Measurements from ENCODE around the gene AP4B1. TPM values are rescaled to one million over a fixed set of nuclear protein-coding genes. Genes with fewer than 3 reads are reported as not detected.

The AP4B1 gene
- total and polyA plus RNA-seq, 3 donors from 2014 or later = 23.4 to 49.6 (median 28.2) TPM

- intact Hi-C loops (cut with DNase I; ENCODE audit: low total_unique reads) = no loop called here
- no peak for TF ChIP-seq CTCF (IDR thresholded peaks at IDR 0.05)
- no peak for TF ChIP-seq POLR2A (IDR thresholded peaks at IDR 0.05)
Measured at GRCh38 chr1:113887402-113888175, 17.0 kb downstream of the AP4B1 start, which contains the start of gene BCL2L15. TSS of gene BCL2L15 (minus strand) at chr1:113887581. CDS start at chr1:113887375, 206 bp downstream.

DNA sequence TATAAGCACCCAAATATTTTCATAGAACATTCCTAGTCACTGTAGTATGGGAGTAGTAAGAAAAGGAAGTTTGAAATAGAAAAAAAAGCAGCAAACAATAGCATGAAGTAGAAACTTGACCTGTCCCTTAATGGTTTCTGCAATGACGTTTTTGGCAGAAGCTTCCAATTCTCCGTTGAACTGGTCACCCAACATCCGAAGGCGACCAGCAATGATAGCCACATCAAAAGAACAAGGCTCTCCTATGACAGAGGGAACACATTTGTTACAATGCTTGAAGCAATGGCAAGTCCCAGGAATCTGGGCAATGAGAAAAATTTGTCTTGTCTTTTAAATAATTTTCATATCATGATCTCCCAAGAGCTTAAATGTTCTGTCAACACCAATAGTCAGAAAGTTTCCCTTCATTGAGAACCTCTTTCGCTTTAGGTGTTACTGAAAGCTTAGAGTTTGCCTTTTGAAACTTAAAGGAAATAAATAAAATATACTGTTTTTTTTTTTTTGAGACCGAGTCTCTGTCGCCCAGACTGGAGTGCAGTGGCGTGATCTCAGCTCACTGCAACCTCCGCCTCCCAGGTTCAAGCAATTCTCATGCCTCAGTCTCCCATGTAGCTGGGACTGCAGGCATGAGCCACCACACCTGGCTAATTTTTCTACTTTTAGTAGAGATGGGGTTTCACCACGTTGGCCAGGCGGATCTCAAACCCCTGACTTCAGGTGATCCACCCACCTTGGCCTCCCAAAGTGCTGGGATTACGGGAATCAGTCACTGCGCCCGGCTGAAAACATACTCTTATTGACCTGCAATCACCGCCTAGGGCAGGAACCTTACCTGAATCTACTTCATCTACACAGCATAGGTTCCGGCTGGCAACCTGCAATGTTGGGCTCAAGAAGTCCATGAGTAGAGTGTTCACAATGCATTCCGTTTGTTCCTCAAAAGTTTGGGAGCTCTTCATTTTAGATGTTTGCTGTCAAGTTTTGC lies 17.9 kb downstream of the AP4B1 start:
- DNase-seq = no peak
- Histone ChIP-seq H3K27ac (no peak overlapping the region), H3K4me1 (no peaks in the 10 kb centered on the region), H3K27me3 (no peaks in the 10 kb centered on the region), H3K36me3 (ENCODE audit: low read depth, missing control alignments) (no peaks in the 10 kb centered on the region), H3K4me3 (no peak overlapping the region), H3K9me3 (no peaks in the 10 kb centered on the region)
- no peak for TF ChIP-seq POLR2A (IDR thresholded peaks at IDR 0.05)
- no peak for TF ChIP-seq CTCF (IDR thresholded peaks at IDR 0.05)
- 87 to 90% methylated on average over 17 of the region's 17 CpGs for WGBS, 2 donors
- intact Hi-C loops (cut with DNase I; ENCODE audit: low total_unique reads) = no loop called here

More at GRCh38 chr1:113887402-113888175, 17.0 kb downstream of the AP4B1 start, which contains the start of gene BCL2L15:
- 81 to 85% methylated on average over 6 of the region's 6 CpGs for WGBS, 2 donors
- no peak within 1 kb of the TSS for H3K4me3 ChIP-seq
- no peak within 1 kb of the TSS for H3K27ac ChIP-seq
- H3K4me1 ChIP-seq = no peaks in the 10 kb centered on the region
- H3K36me3 ChIP-seq (ENCODE audit: low read depth, missing control alignments) = no peaks in the 10 kb centered on the region
- DNase-seq = no peak
- H3K27me3 ChIP-seq = no peaks in the 10 kb centered on the region
- no peaks in the 10 kb centered on the region for H3K9me3 ChIP-seq

DNA sequence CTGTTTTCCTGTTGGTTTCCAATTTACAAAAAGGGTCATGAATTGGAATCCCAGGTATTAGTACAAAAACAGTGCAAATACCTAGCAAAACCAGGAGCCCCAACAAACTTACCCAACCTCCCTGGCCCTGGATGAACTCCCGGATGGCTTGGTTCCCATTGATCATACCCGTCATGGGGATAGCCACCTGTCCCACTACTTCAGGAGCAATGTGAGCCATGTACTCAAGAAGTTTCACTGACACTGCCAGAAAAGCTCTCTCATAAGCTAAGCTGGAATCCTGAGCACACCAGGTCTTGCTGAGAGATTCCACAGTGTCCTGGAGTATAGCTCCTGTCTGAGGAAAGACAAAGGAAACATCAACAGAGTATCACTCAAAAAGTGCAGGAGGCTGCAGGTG lies 22.9 kb downstream of the AP4B1 start:
- H3K27ac ChIP-seq = no peak overlapping the region
- no peaks in the 10 kb centered on the region for H3K9me3 ChIP-seq
- H3K4me3 ChIP-seq = no peak overlapping the region
- intact Hi-C loops (cut with DNase I; ENCODE audit: low total_unique reads) = no loop called here
- H3K27me3 ChIP-seq = no peaks in the 10 kb centered on the region
- no peaks in the 10 kb centered on the region for H3K36me3 ChIP-seq (ENCODE audit: low read depth, missing control alignments)
- no peak for DNase-seq
- no peaks in the 10 kb centered on the region for H3K4me1 ChIP-seq
- WGBS, 2 donors = 92 to 100% methylated on average over 2 of the region's 2 CpGs
- TF ChIP-seq CTCF (IDR thresholded peaks at IDR 0.05) = no peak
- no peak for TF ChIP-seq POLR2A (IDR thresholded peaks at IDR 0.05)

DNA sequence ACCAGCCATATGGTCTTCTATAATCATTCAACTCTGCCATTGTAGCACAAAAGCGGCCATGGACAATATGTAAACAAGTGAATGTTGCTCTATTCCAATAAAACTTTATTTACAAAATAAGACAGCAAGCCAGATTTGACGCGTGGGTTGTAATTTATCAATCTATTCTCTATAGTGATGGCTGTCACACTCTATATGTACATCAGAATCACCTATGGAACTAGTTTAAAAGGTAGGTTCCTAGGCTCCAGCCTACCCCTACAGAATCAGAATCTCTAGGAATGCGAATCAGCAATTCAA lies 24.9 kb downstream of the AP4B1 start:
- Histone ChIP-seq H3K27ac (no peak overlapping the region), H3K4me1 (no peaks in the 10 kb centered on the region), H3K36me3 (ENCODE audit: low read depth, missing control alignments) (no peaks in the 10 kb centered on the region), H3K9me3 (no peaks in the 10 kb centered on the region), H3K27me3 (no peaks in the 10 kb centered on the region), H3K4me3 (no peak overlapping the region)
- intact Hi-C loops (cut with DNase I; ENCODE audit: low total_unique reads) = no loop called here
- TF ChIP-seq POLR2A (IDR thresholded peaks at IDR 0.05) (no peak), CTCF (IDR thresholded peaks at IDR 0.05) (no peak)
- DNase-seq = no peak
- 92 to 95% methylated on average over 4 of the region's 4 CpGs for WGBS, 2 donors
